Measurements from ENCODE around the gene DLL3. TPM values are rescaled to one million over a fixed set of nuclear protein-coding genes. Genes with fewer than 3 reads are reported as not detected.

Gene DLL3
- total and polyA plus RNA-seq, 11 donors = not detected

DNA sequence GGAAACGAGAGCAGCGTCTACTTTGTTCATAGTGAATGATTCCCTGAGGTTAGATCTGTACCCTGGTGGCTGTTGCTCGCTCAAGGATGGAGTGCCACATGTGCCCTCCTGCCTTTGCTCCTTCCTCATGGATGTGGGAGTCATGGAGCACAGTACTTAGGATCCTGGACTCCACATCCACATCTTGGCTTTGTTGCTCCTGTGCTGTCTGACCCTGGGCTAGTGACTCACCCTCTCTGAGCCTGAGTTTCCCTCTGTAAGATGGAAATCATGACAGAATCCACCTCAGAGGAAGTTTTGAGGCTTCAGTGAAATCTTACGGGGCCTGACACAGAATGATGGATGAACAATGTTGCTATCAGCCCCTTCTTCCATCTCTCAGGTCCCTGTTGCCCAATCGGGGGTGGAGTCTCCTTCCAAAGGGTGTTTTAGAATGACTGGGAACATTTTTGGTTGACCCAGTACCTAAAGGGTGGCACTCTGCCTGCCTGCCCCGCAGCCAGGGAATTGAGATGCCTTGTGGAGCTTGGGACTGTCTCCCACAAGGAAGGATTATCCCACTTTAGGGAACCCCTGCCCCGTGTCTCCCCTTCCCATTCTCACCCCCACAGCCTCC is 27.9 kb upstream of the DLL3 start:
- peaks cover 2 to 100% (median 95%) of the 10 kb centered on the region in 9 donors for H3K36me3 ChIP-seq

DNA sequence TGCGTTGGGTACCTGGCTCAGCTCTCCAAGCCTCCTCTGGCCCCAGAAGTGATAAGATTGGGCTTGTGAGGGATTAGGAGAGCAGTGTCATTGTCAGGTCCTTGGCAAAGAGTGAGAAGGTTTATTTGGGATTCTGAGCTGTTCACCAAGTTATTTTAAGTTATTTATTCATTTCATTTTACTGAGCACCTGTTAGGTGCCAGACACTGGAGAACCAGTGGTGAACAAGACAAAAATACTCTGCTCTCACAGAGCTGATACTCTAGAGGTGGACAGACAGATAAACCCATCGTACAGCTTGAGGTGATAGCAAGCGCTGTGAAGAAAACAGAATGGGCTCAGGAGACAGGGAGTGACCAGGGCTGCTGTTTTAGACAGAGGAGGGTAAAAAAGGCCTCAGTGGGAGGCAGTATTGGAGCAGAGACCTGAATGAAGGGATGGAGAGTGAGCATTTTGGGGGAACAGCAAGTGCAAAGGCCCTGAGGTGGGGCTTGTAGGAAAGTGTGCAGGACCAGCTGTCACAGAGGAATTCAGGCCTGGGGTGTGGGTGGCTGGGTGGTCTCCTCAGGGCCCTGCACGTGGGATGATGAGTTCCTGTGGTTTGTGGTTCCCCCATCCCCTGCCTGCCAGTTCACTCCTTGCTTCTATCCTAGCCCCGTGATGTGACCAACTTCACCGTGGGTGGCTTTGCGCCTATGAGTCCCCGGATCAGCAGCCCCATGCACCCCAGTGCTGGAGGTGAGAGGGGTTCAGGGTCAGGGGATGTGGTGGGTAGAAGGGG is 26.8 kb upstream of the DLL3 start:
- Histone ChIP-seq H3K36me3 (peaks cover 2 to 98% (median 94%) of the 10 kb centered on the region in 9 donors), H3K27ac (no peak overlapping the region), H3K4me1 (peaks cover 0 to 7% (median 0%) of the 10 kb centered on the region in 12 donors), H3K4me3 (no peak overlapping the region), H3K27me3 (no peaks in the 10 kb centered on the region), H3K9me3 (no peaks in the 10 kb centered on the region)
- no peak for ATAC-seq
- TF ChIP-seq POLR2A (IDR thresholded peaks at IDR 0.05) = no peak
- TF ChIP-seq, protein P1, sequence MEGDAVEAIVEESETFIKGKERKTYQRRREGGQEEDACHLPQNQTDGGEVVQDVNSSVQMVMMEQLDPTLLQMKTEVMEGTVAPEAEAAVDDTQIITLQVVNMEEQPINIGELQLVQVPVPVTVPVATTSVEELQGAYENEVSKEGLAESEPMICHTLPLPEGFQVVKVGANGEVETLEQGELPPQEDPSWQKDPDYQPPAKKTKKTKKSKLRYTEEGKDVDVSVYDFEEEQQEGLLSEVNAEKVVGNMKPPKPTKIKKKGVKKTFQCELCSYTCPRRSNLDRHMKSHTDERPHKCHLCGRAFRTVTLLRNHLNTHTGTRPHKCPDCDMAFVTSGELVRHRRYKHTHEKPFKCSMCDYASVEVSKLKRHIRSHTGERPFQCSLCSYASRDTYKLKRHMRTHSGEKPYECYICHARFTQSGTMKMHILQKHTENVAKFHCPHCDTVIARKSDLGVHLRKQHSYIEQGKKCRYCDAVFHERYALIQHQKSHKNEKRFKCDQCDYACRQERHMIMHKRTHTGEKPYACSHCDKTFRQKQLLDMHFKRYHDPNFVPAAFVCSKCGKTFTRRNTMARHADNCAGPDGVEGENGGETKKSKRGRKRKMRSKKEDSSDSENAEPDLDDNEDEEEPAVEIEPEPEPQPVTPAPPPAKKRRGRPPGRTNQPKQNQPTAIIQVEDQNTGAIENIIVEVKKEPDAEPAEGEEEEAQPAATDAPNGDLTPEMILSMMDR (IDR thresholded peaks at IDR 0.05) = no peak
- WGBS, 4 donors = 83 to 90% (median 88%) methylated on average over 8 of the region's 8 CpGs
- no peak for DNase-seq
- intact Hi-C loops (cut with DNase I) = loop anchor here in 3 of 10 donors (5.0 to 10.0 kb wide), 2 partner anchors 60 to 63 kb away; partner anchors contain the start of gene EID2B (in 3 of the 3)

More for the DNA sequence above, 27.9 kb upstream of the DLL3 start:
- Histone ChIP-seq H3K27me3 (no peaks in the 10 kb centered on the region), H3K9me3 (no peaks in the 10 kb centered on the region), H3K27ac (no peak overlapping the region), H3K4me1 (peaks cover 0 to 5% (median 0%) of the 10 kb centered on the region in 12 donors), H3K4me3 (no peak overlapping the region)
- DNase-seq (no peak), ATAC-seq (no peak)
- TF ChIP-seq, protein P1 (IDR thresholded peaks at IDR 0.05) = no peak
- no peak for TF ChIP-seq POLR2A (IDR thresholded peaks at IDR 0.05)
- intact Hi-C loops (cut with DNase I) = loop anchor here in 3 of 10 donors (5.0 to 10.0 kb wide), 2 partner anchors 61 to 64 kb away; partner anchors contain the start of gene EID2B (in 3 of the 3)
- 85 to 91% (median 88%) methylated on average over 6 to 7 of the region's 7 CpGs for WGBS, 4 donors

DNA sequence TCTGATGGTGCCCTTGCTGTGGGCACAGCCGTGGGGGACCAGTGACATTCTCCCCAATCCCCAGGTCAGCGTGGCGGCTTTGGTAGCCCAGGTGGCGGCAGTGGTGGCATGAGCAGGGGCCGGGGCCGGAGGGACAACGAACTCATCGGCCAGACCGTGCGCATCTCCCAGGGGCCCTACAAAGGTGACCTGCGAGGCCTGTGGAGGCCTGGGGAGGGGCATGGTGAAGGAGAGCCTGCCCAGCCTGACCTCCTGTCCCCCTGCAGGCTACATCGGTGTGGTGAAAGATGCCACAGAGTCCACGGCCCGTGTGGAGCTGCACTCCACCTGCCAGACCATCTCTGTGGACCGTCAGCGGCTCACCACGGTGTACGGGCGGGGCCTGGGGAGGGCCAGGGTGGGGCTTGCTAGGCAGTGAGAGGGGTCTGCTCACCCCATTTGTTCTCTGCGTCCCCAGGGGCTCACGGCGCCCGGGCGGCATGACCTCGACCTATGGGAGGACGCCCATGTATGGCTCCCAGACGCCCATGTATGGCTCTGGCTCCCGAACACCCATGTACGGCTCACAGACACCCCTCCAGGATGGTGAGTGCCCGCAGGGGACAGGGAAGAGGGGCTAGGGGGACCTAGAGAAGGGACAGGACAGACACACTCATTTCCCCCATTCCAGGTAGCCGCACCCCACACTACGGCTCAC is 25.9 kb upstream of the DLL3 start:
- intact Hi-C loops (cut with DNase I) = loop anchor here in 3 of 10 donors (5.0 to 10.0 kb wide), 2 partner anchors 59 to 62 kb away; partner anchors contain the start of gene EID2B (in 3 of the 3)
- H3K36me3 ChIP-seq = peaks cover 2 to 94% (median 86%) of the 10 kb centered on the region in 9 donors
- H3K4me1 ChIP-seq = peaks cover 0 to 7% (median 0%) of the 10 kb centered on the region in 12 donors
- H3K4me3 ChIP-seq = no peak overlapping the region
- H3K9me3 ChIP-seq = no peaks in the 10 kb centered on the region
- no peak for TF ChIP-seq POLR2A (IDR thresholded peaks at IDR 0.05)
- TF ChIP-seq, protein P1 (IDR thresholded peaks at IDR 0.05) = no peak
- DNase-seq (no peak), ATAC-seq (peak in 1 of 4 donors; percentile 14)
- no peak overlapping the region for H3K27ac ChIP-seq
- WGBS, 4 donors = 87 to 90% (median 89%) methylated on average over 31 to 32 of the region's 32 CpGs
- H3K27me3 ChIP-seq = no peaks in the 10 kb centered on the region

Measured in heart left ventricle (tissue), 16 donors.